NB4 (cell line): Measurements from ENCODE around the gene RGS11.

Source experiments
- DNase-seq: peaks from one replicate; pipeline ENCODE4 v3.0.0; 2010; ENCODE audit warnings: low read depth
- H3K4me3 ChIP-seq: one replicate; pipeline ENCODE4 v1.5.1; 2011; ENCODE audit warnings: mild to moderate bottlenecking, low read depth, low read length, moderate library complexity
- CTCF ChIP-seq: IDR thresholded peaks from one replicate; pipeline ENCODE4 v1.5.1; 2012; ENCODE audit warnings: low read depth, low read length
- MAX ChIP-seq: IDR thresholded peaks from 2 replicates; pipeline ENCODE4 v1.6.1; 2011; ENCODE audit warnings: low read depth, low read length
- MYC ChIP-seq: IDR thresholded peaks from 2 replicates; pipeline ENCODE4 v1.6.1; 2011; ENCODE audit warnings: low read depth, low read length
- POLR2A ChIP-seq: IDR thresholded peaks from 2 replicates; pipeline ENCODE4 v1.6.1; 2011; ENCODE audit warnings: mild to moderate bottlenecking; ENCODE audit not compliant: insufficient read length; ENCODE audit errors: extremely low read depth

RGS11 gene

GRCh38 chr16:275786-276232 lies at the start of gene RGS11:
TSS of gene RGS11 (minus strand) at chr16:275944. CDS start at chr16:275911, 33 bp downstream.
- TF ChIP-seq POLR2A: no peak
- no peak for TF ChIP-seq MAX
- TF ChIP-seq MYC: no peak
- no peak for TF ChIP-seq CTCF
- DNase-seq: no peak
- H3K4me3 ChIP-seq: no peak within 1 kb of the TSS

- DNase-seq: peak; percentile 28
- TF ChIP-seq POLR2A: no peak
- TF ChIP-seq CTCF: no peak
- no peak for TF ChIP-seq MAX
- no peak for TF ChIP-seq MYC
- no peak overlapping the region for H3K4me3 ChIP-seq
Observed at GRCh38 chr16:324451-325334, 48.9 kb upstream of the RGS11 start.

GRCh38 chr16:324201-324450 lies 48.4 kb upstream of the RGS11 start:
- DNase-seq: no peak
- no peak overlapping the region for H3K4me3 ChIP-seq
- TF ChIP-seq POLR2A: no peak
- TF ChIP-seq MAX: no peak
- no peak for TF ChIP-seq CTCF
- TF ChIP-seq MYC: no peak

- TF ChIP-seq MAX: no peak
- TF ChIP-seq POLR2A: no peak
- H3K4me3 ChIP-seq: no peak overlapping the region
- no peak for DNase-seq
Observed at GRCh38 chr16:322476-323143, 46.9 kb upstream of the RGS11 start.

GRCh38 chr16:321532-321931 lies 45.8 kb upstream of the RGS11 start:
- TF ChIP-seq MAX (no peak), POLR2A (no peak), CTCF (no peak), MYC (no peak)
- DNase-seq: no peak
- no peak overlapping the region for H3K4me3 ChIP-seq

GRCh38 chr16:320206-320605 lies 44.5 kb upstream of the RGS11 start:
- DNase-seq: no peak
- no peak for TF ChIP-seq CTCF
- TF ChIP-seq MAX: no peak
- no peak for TF ChIP-seq POLR2A
- no peak for TF ChIP-seq MYC
- no peak overlapping the region for H3K4me3 ChIP-seq
